Activated T-cell treated with anti-CD3 and anti-CD28 coated beads for 1 hour (primary cell): ENCODE measurements around the gene NADK2.
"Not testable (repeated sequence)": the region's sequence is repeated elsewhere in the genome, so short reads cannot be mapped to it uniquely, and the experiment has no call there.

ENCODE experiments used
- DNase-seq: peaks from one replicate; pipeline ENCODE4 v3.0.0-alpha.2; 2020; ENCODE audit warnings: low read depth

NADK2 gene

DNA sequence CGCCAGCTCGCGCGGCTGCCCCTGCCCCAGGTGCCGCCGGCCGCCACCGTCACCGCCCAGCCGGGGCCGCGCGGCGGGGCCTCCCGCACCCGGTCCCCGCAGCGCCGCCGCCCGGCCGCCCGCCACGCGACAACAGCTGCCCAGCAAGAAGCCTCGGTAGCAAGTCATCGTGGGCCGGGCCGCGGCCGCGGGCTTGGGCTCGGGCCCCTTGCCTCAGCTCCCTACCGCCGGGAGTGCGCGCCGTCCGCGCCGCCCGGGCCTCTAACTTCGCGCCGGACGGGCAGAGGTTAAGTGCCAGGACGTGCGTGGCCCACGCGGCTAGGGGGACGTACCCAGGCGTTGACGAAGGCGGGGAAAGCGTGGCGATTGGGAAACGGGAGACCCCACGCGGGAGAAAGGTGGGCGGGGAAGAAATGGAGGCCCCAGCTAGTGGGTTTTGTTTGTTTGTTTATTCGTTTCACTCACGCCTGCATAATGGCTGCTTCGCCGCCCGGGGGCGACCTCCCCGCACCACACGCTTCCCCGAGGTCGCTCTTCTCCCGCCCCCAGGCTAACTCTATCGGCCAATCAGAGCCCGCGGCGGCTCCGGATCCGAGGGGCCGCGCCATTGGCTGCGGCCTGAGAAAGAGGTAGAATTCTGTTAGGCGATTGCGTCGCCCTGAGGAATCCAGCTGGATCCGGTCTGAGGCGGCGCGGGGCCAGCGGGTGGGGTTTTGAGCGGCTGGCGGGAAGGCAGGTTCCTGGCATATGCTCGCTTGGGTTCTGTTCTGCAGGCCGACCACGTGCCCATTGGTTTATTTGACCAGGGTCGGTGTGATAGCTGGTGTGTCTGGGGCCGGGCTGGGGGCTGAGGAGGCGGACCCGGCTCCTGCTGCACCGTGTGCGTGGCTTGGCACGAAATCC, at the start of gene NADK2:
NADK2 (minus strand) TSS at position 295 of the 903 bp plus-strand sequence; CDS start at position 168, 127 bp downstream.
- peak; percentile 85 for DNase-seq

DNA sequence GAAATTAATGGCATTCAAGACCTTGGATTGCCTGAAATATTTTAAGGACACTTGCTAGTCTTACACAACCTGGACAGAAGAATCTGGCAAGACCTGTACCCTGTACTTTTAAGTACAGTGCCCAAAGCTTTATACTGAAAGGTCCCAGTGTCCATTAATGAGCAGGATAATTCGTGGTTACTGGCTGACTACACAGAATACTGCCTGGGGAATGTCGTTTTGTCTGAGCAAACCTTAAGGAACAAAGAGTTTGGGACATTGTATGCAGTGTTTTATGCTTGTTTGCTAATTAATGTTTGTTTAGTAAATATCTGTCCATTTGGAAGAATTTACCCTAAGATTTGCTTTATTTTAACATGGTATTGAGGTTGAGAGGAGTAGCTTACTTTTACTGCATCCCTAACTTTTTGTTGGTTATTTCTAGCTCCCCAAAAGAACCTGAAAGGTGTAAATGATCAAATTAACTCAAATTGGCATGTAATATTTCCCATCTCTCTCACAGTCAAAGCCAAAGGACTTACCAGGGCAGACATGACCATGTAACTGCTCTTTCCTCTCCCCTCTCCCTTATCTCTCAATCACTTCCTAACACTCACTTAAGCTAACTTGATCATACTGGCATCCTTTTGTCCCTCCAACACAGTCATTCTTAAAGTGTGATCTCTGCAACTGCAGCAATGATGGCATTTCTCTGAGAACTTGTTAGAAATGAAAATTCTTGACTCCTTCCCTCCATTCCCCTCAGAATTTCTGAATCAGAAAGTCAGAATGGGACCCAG, 44.3 kb upstream of the NADK2 start:
- DNase-seq = no peak

DNA sequence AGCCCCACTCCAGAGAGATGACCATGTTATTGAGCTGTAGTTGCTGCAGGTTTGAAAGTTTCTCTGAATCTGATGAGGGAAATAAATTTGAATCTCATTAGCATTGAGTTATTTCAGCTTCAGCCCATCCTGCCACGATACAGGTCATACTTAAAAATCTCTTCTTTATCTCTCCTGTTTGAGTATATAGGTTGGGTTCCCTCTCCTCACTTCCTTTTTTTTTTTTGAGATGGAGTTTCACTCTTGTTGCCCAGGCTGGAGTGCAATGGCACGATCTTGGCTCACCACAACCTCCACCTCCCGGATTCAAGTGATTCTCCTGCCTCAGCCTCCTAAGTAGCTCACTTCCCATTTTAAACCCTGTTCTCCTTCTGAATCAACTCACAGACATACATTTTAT, 42.0 kb upstream of the NADK2 start:
- DNase-seq = not testable (repeated sequence)

GRCh38 chr5:36281626-36282025, 39.9 kb upstream of the NADK2 start:
- DNase-seq = no peak

GRCh38 chr5:36279054-36279698, 37.5 kb upstream of the NADK2 start:
- DNase-seq = no peak

DNA sequence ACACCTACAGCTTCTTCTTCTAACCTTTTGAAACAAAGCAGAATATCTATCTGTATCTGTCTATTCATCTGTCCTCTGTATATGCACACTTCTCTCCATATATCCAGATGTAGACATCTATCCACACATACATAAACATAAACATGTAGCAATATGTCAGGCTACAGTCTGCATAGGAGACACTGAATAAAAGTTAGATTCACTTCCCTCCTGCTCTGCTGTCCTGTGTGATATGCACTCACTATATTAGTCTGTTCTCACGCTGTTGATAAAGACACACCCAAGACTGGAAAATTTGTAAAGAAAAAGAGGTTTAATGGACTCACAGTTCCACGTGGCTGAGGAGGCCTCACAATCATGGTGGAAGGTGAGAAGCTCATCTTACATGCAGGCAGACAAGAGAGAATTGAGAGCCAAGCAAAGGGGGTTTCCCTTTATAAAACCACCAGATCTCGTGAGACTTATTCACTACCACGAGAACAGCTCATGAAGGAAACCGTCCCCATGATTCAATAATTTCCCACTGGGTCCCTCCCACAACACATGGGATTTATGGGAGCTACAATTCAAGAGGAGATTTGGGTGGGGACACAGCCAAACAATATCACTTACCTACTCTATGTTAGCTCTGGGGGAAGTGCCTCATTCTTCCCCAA, 35.9 kb upstream of the NADK2 start:
- no peak for DNase-seq

GRCh38 chr5:36276864-36277263, 35.1 kb upstream of the NADK2 start:
- no peak for DNase-seq

GRCh38 chr5:36273809-36274526, 32.2 kb upstream of the NADK2 start:
- no peak for DNase-seq

DNA sequence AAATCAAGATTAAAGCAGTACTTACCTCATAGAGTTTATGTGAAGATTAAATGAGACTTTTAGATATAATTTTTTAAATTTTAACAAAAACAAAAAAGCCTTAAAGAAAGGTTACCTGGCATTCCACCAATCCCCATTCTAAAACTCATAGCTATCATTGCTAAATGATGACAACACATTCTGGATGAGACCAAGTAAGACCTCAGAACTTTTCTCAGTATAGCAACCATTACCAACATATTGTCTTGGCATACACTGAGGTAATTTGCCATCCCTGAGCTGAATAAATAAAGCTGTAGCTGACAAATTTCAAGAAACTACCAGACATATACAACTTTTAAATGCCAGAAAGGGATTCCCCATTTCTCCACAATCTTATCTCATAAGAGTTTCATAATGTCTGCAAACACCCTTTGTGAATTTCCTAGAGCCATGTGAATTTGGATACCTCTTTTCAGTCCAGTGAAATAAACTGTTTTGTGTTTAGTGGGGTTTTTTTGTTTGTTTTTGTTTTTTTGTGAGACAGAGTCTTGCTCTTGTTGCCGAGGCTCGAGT, 30.5 kb upstream of the NADK2 start:
- DNase-seq = no peak

- no peak for DNase-seq
Observed at GRCh38 chr5:36270876-36271575, 29.3 kb upstream of the NADK2 start.

DNA sequence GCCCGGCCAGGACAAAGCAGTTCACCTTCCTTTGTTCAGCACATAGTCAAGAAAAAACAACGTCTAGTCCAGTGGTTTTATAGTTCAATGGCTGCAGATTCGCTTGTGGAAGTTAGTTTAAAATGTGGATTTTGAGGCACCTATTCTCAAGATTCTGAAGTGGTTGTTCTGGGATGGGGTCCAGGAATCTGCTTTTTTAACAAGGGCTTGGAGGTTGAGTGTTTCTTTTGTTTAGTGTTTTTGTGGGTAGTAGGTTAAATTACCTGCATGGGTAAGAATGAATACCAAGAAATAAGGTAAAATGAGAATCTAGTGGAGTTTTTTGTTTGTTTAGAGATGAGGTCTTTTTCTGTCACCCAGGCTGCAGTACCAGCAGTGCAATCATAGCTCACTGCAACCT, 28.4 kb upstream of the NADK2 start:
- no peak for DNase-seq

GRCh38 chr5:36269478-36269877, 27.8 kb upstream of the NADK2 start:
- DNase-seq = no peak

- no peak for DNase-seq
Observed at GRCh38 chr5:36267905-36268304, 26.2 kb upstream of the NADK2 start.

DNA sequence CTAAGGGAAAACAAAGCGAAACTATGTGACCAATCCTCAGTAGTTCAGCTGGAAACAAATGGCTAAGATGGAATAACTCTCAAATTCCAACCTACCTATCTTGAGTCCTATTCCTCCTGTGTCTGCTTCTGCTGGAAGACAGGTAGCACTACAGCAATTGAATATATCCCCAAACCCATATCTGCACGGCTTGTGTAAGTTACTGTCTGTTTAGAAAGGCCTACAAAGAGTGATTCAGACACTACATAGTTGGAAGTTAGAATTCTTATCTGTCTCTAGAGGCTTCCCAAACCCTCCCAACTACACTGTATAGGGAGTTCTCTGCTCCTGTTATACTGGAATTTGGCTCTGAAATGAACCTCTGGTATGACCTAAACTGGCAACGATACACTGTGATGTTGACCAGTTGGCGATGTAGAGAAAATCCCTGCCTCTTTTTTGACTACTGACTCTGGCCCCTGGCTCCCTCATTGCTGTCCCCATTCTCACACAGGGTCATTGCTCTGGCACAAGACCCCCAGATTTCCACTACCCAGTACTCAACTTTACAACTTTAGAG, 22.6 kb upstream of the NADK2 start:
- DNase-seq = no peak

GRCh38 chr5:36261186-36261585, 19.5 kb upstream of the NADK2 start:
- DNase-seq = no peak

DNA sequence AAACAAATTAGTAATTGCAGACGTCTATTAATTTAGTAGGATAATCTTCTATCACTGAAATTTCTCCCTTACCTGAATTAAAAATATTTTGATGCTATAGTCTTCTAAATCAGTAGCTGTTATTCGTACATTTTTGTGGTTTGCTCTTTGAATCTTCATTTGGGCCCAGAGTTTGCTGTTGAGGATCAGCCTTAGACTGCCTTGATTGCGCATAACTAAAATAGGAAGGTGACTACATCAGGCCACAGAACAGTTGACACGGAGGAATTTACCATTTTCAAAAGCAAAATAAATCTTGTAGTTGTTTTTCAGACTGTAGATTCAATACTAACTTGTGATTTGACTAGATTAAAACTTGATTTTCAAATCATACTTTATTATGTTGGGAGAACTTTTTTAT, 11.8 kb upstream of the NADK2 start:
- DNase-seq = no peak

GRCh38 chr5:36252722-36253365, 11.1 kb upstream of the NADK2 start:
- DNase-seq = no peak

DNA sequence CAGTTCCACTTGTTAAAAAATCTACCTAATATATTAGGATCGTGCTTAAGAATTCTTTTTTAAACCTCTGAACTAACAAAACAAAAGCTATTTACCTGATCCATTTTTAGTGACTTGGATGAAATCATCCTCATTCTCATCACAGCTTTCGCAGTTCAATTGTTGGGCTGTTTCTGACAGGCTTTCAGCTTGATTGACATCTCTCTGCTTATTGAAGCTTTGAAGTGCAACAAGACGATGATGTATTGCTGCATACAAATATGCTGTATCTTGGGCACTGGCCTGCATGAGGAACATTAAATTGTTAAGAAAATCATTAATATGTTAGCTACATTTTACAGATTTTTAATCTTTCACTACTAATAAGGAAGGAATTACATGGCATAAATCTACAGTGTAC, 9.5 kb upstream of the NADK2 start:
- no peak for DNase-seq

DNA sequence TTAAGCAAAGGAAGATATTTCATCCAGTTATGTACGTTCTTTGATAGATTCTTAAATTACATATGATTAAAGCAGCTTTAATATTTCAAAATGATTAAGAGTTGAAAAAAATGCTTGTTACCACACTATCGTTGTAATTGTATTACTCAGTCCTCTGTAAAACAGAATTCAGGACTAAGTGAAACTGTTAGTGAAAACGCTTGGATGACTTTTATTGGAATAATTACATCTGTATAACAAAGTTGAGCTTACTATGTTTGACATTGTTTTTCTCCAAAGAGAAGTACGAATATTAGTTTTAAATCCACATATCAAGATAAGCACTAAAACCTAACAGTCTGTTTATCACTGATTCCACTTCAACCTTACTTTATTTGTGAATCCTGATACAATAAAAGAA, 8.7 kb upstream of the NADK2 start:
- no peak for DNase-seq
